NAMALWA (cell line): Measurements from ENCODE around the gene C1GALT1C1L.
"Not testable (repeated sequence)": the region's sequence is repeated elsewhere in the genome, so short reads cannot be mapped to it uniquely, and the experiment has no call there.

Experiments
- DNase-seq: peaks from one replicate; pipeline ENCODE4 v3.0.0-alpha.2; 2015; ENCODE audit warnings: low spot score

The C1GALT1C1L gene

GRCh38 chr2:43676322-43677050, at the start of gene C1GALT1C1L:
Gene C1GALT1C1L, minus strand, starts transcription at chr2:43676429. Its CDS starts 107 bp downstream, at chr2:43676322.
- DNase-seq, result no peak

DNA sequence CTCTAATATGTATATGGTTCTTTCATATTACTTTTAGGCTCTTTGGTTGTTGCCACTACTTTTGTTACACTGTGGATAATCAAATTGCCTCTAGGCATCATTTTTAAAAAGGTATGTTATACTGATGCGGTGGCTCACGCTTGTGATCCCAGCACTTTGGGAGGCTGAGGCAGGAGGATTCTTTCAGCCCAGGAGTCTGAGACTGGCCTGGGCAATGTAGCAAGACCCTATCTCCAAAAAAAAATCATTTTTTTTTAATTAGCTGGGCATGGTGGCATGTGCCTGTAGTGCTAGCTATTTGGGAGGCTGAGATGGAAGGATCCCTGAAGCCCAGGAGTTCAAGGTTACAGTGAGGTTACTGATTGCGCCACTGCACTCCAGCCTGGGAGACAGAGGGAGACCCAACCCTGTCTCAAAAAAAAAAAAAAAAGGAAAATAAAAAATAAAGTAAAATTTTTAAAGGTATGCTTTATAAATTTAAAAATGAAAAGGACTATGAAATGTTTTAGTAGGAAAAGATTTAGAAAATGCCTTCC, 49.5 kb upstream of the C1GALT1C1L start:
- DNase-seq, result no peak

GRCh38 chr2:43724728-43725526, 48.7 kb upstream of the C1GALT1C1L start:
- no peak for DNase-seq

GRCh38 chr2:43718530-43719124, 42.4 kb upstream of the C1GALT1C1L start:
- DNase-seq, result peak; percentile 39

DNA sequence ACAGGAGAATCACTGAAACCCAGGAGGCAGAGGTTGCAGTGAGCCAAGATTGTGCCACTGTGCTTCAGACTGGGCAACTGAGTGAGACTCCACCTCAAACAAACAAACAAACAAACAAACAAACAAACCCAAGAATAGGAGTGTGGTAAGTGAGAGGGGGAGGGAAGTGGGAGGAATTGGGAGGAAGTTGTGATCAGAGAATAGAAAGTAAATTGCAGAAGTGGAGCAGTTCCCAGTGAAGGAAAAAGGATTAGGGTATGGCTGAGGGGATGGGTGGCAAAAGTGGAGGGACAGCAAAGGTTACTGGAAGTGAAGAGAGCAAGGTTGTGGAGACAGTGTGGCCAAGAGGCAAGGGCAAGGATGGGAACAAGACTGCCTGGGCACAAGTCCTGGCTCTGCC, 41.1 kb upstream of the C1GALT1C1L start:
- DNase-seq, result no peak

DNA sequence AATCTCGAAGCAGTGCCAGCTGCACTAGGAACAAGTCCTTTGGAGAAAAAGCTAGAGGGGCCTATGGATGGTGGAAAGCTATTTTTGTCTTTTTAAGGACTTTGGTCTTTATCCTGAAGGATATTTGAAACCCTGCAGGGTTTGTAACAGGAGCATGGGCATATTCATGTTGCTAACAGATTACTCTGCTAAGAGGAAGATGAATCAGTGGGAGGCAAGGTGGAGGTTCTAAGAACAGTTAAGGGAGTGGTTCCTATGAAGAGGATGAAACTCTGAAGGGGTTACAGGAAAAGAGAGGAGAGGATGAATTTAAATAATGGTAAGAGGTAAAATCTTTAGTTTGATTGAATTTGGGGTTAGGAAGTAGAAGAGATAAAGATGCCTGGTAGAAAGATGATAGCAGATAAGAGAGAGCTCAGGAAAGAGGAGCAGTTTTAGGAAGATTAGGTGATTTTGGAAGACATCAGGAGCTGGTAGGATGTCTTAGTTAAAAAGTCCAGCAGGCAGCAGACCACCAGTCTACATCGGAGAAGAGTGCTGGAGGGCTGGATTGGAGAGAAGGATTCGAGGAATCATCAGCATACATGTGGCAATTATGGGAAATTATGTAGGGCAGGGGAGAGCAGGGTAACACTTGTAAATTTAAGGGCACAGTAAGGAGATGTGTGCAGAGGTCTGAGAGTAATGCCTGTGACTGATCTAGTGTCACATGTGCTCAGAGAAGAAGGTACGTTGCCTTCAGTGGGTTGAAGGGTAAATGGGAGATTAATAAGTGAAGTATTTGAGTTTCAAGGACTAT, 39.3 kb upstream of the C1GALT1C1L start:
- DNase-seq, result no peak

GRCh38 chr2:43714164-43714563, 37.9 kb upstream of the C1GALT1C1L start:
- no peak for DNase-seq

DNA sequence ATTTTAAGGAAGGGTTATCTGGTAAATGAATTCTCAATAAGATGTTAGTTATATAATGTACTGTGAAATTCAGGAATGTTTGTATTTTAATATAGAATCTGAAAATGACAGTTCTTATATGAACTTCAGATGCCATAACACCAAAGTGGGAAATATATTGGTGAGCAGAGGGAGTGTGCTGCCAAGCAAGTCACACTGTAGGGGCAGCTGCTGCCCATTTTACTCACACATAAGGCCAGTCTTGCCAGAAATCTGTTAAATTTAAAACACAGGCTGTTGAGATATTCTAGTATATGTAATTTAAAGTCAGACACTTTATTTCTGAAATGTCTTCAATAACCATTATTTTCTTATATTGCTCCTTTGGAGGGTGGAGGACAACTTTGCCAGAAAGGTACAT, 34.6 kb upstream of the C1GALT1C1L start:
- no peak for DNase-seq

DNA sequence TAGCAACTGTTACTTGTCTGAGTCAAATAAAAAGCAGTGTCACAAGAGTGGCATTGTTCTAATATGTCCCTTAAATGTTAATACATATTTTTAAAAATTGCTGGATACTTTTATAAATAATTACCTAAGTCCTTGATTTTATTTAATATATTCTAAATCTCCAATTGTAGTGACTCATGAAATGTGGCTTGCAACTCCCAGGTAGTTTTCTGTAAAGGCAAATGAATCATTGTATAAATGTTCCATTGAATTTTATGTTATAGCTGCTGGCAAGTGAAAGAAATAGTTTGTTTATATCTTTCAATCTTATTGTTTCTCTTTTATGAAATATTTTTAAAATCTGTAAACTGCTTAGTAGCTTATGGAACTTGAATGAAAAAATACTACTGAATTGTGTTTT, 32.7 kb upstream of the C1GALT1C1L start:
- DNase-seq, result no peak

DNA sequence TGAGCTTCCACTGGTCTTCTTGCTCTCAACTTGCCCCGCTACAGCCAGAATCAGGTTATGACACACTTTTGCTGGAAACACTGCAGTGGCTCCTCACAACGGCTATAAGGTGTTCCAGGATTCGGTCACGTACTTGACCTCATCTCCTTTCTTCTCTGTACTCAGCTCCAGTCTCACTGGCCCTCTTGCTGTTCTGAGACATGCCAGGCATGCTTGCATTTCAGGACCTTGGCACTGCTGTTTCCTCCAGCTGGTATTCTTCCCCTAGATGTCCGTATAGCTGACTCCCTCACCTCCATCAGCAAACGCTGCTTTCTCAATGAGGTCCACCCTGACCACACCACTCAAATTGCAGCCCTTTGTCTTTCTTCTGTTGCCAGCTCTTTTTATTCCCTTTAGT, 31.9 kb upstream of the C1GALT1C1L start:
- DNase-seq, result no peak

GRCh38 chr2:43707255-43708015, 31.2 kb upstream of the C1GALT1C1L start:
- no peak for DNase-seq

DNA sequence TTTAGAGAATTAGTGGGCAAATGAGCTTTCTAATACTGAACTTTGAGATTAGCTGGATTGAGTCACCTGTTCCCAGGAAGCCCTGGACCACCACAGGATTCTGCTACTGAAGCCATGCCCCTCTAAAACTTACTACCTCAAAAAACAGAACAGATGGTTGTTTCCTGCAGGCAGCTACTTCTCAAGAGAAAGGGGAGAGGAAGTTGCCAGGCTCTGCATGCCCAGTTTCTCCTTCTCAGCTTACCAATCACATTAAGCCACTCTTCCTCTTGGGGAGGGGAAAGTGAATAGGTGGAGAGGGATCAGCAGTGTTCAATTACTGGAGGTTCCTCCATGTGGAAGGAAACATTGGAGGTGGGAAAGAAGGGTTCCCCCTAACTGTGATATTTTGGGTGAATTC, 24.9 kb upstream of the C1GALT1C1L start:
- DNase-seq, result no peak

- peak; percentile 6 for DNase-seq
Observed at GRCh38 chr2:43699761-43700160, 23.5 kb upstream of the C1GALT1C1L start.

DNA sequence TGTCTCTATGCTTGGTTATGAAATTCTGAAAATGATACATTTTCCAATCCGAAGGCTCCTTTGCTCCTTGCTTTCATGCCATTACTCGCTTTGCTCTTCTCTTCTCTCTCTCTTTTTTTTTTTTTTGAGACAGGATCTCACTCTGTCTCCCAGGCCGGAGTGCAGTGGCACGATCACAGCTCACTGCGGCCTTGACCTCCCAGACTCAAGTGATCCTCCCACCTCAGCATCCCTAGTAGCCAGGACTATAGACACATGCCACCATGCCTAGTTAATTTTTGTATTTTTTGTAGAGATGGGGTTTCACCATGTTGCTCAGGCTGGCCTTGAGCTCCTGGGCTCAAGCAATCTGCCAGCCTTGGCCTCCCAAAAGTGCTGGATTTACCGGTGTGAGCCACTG, 21.9 kb upstream of the C1GALT1C1L start:
- DNase-seq, result not testable (repeated sequence)

- no peak for DNase-seq
Observed at GRCh38 chr2:43692428-43692994, 16.3 kb upstream of the C1GALT1C1L start.

DNA sequence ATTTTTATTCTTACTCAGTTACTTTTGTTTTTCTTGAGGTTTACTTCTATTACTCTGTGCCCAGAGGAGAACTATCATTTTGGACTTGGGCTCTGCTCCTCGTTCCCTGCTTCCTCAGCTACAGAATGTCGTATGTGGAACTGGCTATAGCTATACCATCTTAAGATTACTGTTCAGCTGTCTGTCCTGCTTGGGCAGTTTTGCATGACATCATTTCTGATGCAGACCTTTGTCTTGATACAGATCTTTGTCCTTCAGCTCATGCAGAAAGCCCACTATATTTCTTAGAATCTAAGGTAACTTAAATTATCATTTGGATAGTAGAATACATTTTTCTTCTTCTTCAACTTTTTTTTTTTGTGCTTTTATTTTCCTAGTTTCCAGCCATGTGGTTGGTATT, 13.8 kb upstream of the C1GALT1C1L start:
- DNase-seq, result no peak

GRCh38 chr2:43685357-43685756, 9.1 kb upstream of the C1GALT1C1L start:
- DNase-seq, result no peak

GRCh38 chr2:43677783-43678182, 1.6 kb upstream of the C1GALT1C1L start:
- not testable (repeated sequence) for DNase-seq

DNA sequence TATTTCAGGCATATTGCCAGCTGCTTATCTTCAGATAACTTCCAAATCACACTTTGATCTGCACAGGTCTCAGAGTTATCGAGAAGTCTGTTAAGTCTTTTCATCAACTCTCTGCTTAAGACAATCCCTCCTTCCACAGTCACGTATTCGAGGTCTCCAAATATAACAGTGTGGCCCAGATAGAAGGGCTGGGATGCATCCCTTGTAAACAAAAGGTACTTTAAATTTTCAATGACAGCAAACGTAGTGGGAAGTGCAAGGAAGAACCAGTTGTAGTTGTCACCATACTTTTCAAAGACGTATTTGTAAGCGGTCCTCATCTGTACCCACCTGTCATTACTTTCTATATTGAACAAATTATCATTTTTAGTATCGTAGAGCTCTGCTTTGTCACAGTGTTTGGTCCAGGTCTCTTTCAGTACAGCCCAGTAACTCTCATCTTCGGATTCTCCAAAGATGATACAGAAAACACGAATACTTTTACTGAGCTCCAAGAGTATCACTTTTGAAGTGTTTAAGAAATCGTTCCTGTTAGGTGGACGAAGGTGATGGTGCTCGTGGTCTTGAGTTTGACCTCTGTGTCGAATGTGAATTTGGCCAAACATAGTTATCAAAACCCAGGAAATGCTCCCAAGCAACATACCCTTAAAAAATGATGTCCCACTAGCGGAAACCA, 445 bp downstream of the C1GALT1C1L start:
- no peak for DNase-seq

GRCh38 chr2:43657241-43657640, 19.0 kb downstream of the C1GALT1C1L start:
- DNase-seq, result no peak
